NCI-H2196 (cell line): ENCODE measurements around the gene BICDL2.

Source experiments
- DNase-seq: peaks from one replicate; lab custom pipeline; 2025; ENCODE audit not compliant: unreplicated experiment; lab: John Stamatoyannopoulos, UW

The BICDL2 gene

GRCh38 chr16:2987286-2987685, 49.5 kb downstream of the BICDL2 start:
- no peak for DNase-seq

GRCh38 chr16:2986623-2987188, 50.0 kb downstream of the BICDL2 start:
- no peak for DNase-seq

GRCh38 chr16:2985893-2986355, 50.8 kb downstream of the BICDL2 start:
- peak; percentile 50 for DNase-seq

- DNase-seq: no peak
Observed at GRCh38 chr16:2985462-2985861, 51.3 kb downstream of the BICDL2 start.

- peak; percentile 86 for DNase-seq
Observed at GRCh38 chr16:2983706-2984136, 53.0 kb downstream of the BICDL2 start.

- no peak for DNase-seq
Observed at GRCh38 chr16:2982402-2982801, 54.3 kb downstream of the BICDL2 start.

- no peak for DNase-seq
Observed at GRCh38 chr16:2981899-2982250, 54.9 kb downstream of the BICDL2 start.

GRCh38 chr16:2981177-2981898, 55.4 kb downstream of the BICDL2 start:
- DNase-seq: no peak

- peak; percentile 95 for DNase-seq
Observed at GRCh38 chr16:2980227-2981176, 56.2 kb downstream of the BICDL2 start, which contains the start of gene PKMYT1. Gene PKMYT1 (minus strand): TSS chr16:2980446. CDS start chr16:2979657, 789 bp downstream.

GRCh38 chr16:2979669-2980226, 57.0 kb downstream of the BICDL2 start:
- no peak for DNase-seq
